GM23338 (cell line): Measurements from ENCODE around the gene CORO1C.
"Not testable (repeated sequence)": the region's sequence is repeated elsewhere in the genome, so short reads cannot be mapped to it uniquely, and the experiment has no call there.

Experiments
- CTCF ChIP-seq, 2 experiments: fragments of 200-600 bp in 1 of 2; sonication (generic) in 1 of 2; conservative IDR thresholded peaks; 2 replicates each; pipeline versions ENCODE4 v1.5.1 to v1.6.1; 2016 to 2017; ENCODE audit warnings: antibody characterized with exemption in 2 of 2, low read depth in 2 of 2, mild to moderate bottlenecking in 2 of 2, moderate library complexity in 1 of 2
- EZH2 ChIP-seq: fragments of 200-600 bp; sonication (generic); IDR thresholded peaks from one replicate; pipeline ENCODE4 v1.8.0; 2017; ENCODE audit warnings: antibody characterized with exemption, mild to moderate bottlenecking, low read depth; ENCODE audit not compliant: unreplicated experiment
- JUNB ChIP-seq: IDR thresholded peaks from one replicate; pipeline ENCODE4 v1.6.1; 2016; ENCODE audit warnings: antibody characterized with exemption; ENCODE audit not compliant: unreplicated experiment
- REST ChIP-seq: IDR thresholded peaks from one replicate; pipeline ENCODE4 v1.6.1; 2018; ENCODE audit warnings: antibody characterized with exemption; ENCODE audit not compliant: unreplicated experiment
- ZNF331 ChIP-seq: fragments of 250-450 bp; sonication (Bioruptor Pico); IDR thresholded peaks from 2 replicates; pipeline ENCODE4 v1.5.0; 2020; ENCODE audit warnings: low read depth, mild to moderate bottlenecking, moderate library complexity

GRCh38 chr12:108631261-108631660 is 100.1 kb downstream of the CORO1C start:
- not testable (repeated sequence) for TF ChIP-seq REST; CTCF (conservative IDR thresholded peaks at IDR 0.05; ENCODE audit: low read depth in 2 of 2); JUNB; ZNF331 (CRISPR knock-in tag); EZH2
